HepG2 (cell line): Measurements from ENCODE around the gene SEPTIN10. TPM values are rescaled to one million over a fixed set of nuclear protein-coding genes. Genes with fewer than 3 reads are reported as not detected.

Experiments
- BCL3 ChIP-seq: sonication (generic); formaldehyde crosslinking; IDR thresholded peaks from 2 replicates; pipeline ENCODE4 v1.5.1; 2020; ENCODE audit warnings: mild to moderate bottlenecking, missing genetic modification reagents, moderate library complexity
- DPF2 ChIP-seq: sonication (generic); formaldehyde crosslinking; IDR thresholded peaks from 2 replicates; pipeline ENCODE4 v1.4.0; 2020; ENCODE audit warnings: mild to moderate bottlenecking, low read depth, missing genetic modification reagents, borderline replicate concordance
- FOSL2 ChIP-seq: sonication (generic); formaldehyde crosslinking; IDR thresholded peaks from 2 replicates; pipeline ENCODE4 v1.4.0; 2020; ENCODE audit warnings: missing genetic modification reagents
- GABPB1 ChIP-seq: IDR thresholded peaks from 2 replicates; pipeline ENCODE4 v1.6.1; 2016; ENCODE audit warnings: mild to moderate bottlenecking, missing genetic modification reagents, moderate library complexity, missing compliant biosample characterization
- HMGXB4 ChIP-seq, 2 experiments: sonication (generic) in 1 of 2; formaldehyde crosslinking in 1 of 2; IDR thresholded peaks; 2 replicates each; pipeline versions ENCODE4 v1.4.0 to v1.6.1; 2018 to 2020; ENCODE audit warnings: missing genetic modification reagents in 2 of 2, borderline replicate concordance in 1 of 2, low read depth in 1 of 2, mild to moderate bottlenecking in 1 of 2, missing biosample characterization in 1 of 2
- HNRNPL ChIP-seq: fragments of 200-400 bp; formaldehyde crosslinking; IDR thresholded peaks from 2 replicates; pipeline ENCODE4 v1.6.1; 2017; ENCODE audit warnings: mild to moderate bottlenecking, low read depth, low read length
- KDM5A ChIP-seq: fragments of 200-600 bp; sonication (generic); IDR thresholded peaks from 2 replicates; pipeline ENCODE4 v1.7.0; 2018; ENCODE audit warnings: antibody characterized with exemption, mild to moderate bottlenecking, low read length, borderline replicate concordance
- NCOR1 ChIP-seq: fragments of 200-600 bp; sonication (generic); IDR thresholded peaks from 2 replicates; pipeline ENCODE4 v1.7.0; 2017; ENCODE audit warnings: antibody characterized with exemption, low read length, borderline replicate concordance
- SIN3A ChIP-seq: IDR thresholded peaks from 2 replicates; pipeline ENCODE4 v1.6.1; 2011; ENCODE audit warnings: low read depth, mild to moderate bottlenecking, control low read depth, low read length, borderline replicate concordance
- SOX5 ChIP-seq: IDR thresholded peaks from 2 replicates; pipeline ENCODE4 v1.6.1; 2016; ENCODE audit warnings: borderline replicate concordance
- TBX2 ChIP-seq: sonication (generic); formaldehyde crosslinking; IDR thresholded peaks from 2 replicates; pipeline ENCODE4 v1.5.0; 2020; ENCODE audit warnings: missing genetic modification reagents, mild to moderate bottlenecking, borderline replicate concordance
- TCF7 ChIP-seq: sonication (generic); IDR thresholded peaks from 2 replicates; pipeline ENCODE4 v1.6.1; 2016; ENCODE audit warnings: antibody characterized with exemption, low read depth
- THAP9 ChIP-seq: sonication (generic); formaldehyde crosslinking; IDR thresholded peaks from 2 replicates; pipeline ENCODE4; 2020; ENCODE audit warnings: missing genetic modification reagents, mild to moderate bottlenecking, borderline replicate concordance
- U2AF1 ChIP-seq: fragments of 200-400 bp; formaldehyde crosslinking; optimal IDR thresholded peaks from 2 replicates; pipeline ENCODE3; 2017; ENCODE audit warnings: mild to moderate bottlenecking, low read depth, low read length
- ZBTB3 ChIP-seq: sonication (generic); formaldehyde crosslinking; IDR thresholded peaks from 2 replicates; pipeline ENCODE4 v1.4.0; 2020; ENCODE audit warnings: low read depth, mild to moderate bottlenecking, moderate library complexity, missing genetic modification reagents, borderline replicate concordance
- ZFP36L1 ChIP-seq: sonication (generic); formaldehyde crosslinking; IDR thresholded peaks from 2 replicates; pipeline ENCODE4 v1.8.0; 2022; ENCODE audit warnings: mild to moderate bottlenecking, missing genetic modification reagents, moderate library complexity
- ZFX ChIP-seq: sonication (generic); formaldehyde crosslinking; IDR thresholded peaks from 2 replicates; pipeline ENCODE4 v1.4.0; 2020; ENCODE audit warnings: mild to moderate bottlenecking, low read depth, missing genetic modification reagents, moderate library complexity
- ZNF331 ChIP-seq: sonication (generic); formaldehyde crosslinking; IDR thresholded peaks from 2 replicates; pipeline ENCODE4 v1.4.0; 2020; ENCODE audit warnings: missing genetic modification reagents
- ZNF510 ChIP-seq: sonication (generic); formaldehyde crosslinking; IDR thresholded peaks from 2 replicates; pipeline ENCODE4 v1.4.0; 2020; ENCODE audit warnings: low read depth, mild to moderate bottlenecking, missing genetic modification reagents
- ZNF709 ChIP-seq: sonication (generic); formaldehyde crosslinking; IDR thresholded peaks from 2 replicates; pipeline ENCODE4 v1.5.0; 2020; ENCODE audit warnings: mild to moderate bottlenecking, missing genetic modification reagents
- ZNF878 ChIP-seq: sonication (generic); formaldehyde crosslinking; IDR thresholded peaks from 2 replicates; pipeline ENCODE4 v1.8.1; 2023; ENCODE audit warnings: mild to moderate bottlenecking, missing genetic modification reagents, moderate library complexity
- ZNF879 ChIP-seq: sonication (generic); formaldehyde crosslinking; IDR thresholded peaks from 2 replicates; pipeline ENCODE4 v1.8.1; 2023; ENCODE audit warnings: missing genetic modification reagents
- polyA plus RNA-seq, 8 experiments: library from polyadenylated mRNA; depleted of rRNA in 3 of 8; stranded (reverse) in 7 of 8; unstranded in 1 of 8; fragments of >200 nt; fragmentation: Illumina TruSeq in 4 of 8; extraction: Trizol in 4 of 8; gene quantifications; 2 replicates each; pipeline versions ENCODE4 v1.2.1 to v1.2.3, GENCODE V29; 2011 to 2016; ENCODE audit warnings: low read depth in 4 of 8, missing spikeins in 1 of 8, mixed read lengths in 1 of 8; ENCODE audit not compliant: insufficient read depth in 1 of 8
- total RNA-seq, 5 experiments: library from RNA; depleted of rRNA; stranded (reverse); fragments of >200 nt; fragmentation: Illumina TruSeq; extraction: Trizol; gene quantifications; 2 replicates each; pipeline ENCODE4 v1.2.3, GENCODE V29; 2016; ENCODE audit warnings: low read depth in 1 of 5

Gene SEPTIN10
- total and polyA plus RNA-seq, 2 of the 13 experiments (the other 11 are each of a cell fraction or from before 2014, with no cell fraction given) = 45.8 to 67.5 TPM

- TF ChIP-seq HNRNPL (0 out of 2 replicates have a peak, but pooled peaks have one; percentile 14), ZNF709 (CRISPR knock-in tag) (0 out of 2 replicates have a peak, but pooled peaks have one; percentile 8), ZNF879 (CRISPR knock-in tag) (no peak; the same call in 1 of the 2 replicates), U2AF1 (peak; percentile 76), ZBTB3 (CRISPR knock-in tag) (0 out of 2 replicates have a peak, but pooled peaks have one; percentile 82), SIN3A (no peak), ZNF331 (CRISPR knock-in tag) (0 out of 2 replicates have a peak, but pooled peaks have one; percentile 8), THAP9 (peak; percentile 12; the same call in 1 of the 2 replicates), BCL3 (CRISPR knock-in tag) (peak; percentile 10; the same call in 1 of the 2 replicates), GABPB1 (CRISPR knock-in tag) (0 out of 2 replicates have a peak, but pooled peaks have one; percentile 19), ZFX (CRISPR knock-in tag) (peak; percentile 22; the same call in 1 of the 2 replicates), ZNF878 (CRISPR knock-in tag) (peak; percentile 42; the same call in 1 of the 2 replicates), KDM5A (peak; percentile 66; the same call in 1 of the 2 replicates), HMGXB4 (CRISPR knock-in tag; IDR thresholded peaks at IDR 0.05; ENCODE audit: borderline replicate concordance in 1 of 2, low read depth in 1 of 2) (peak; percentile 32 to 36; a peak in 2 of 4 replicates), DPF2 (peak; percentile 32; the same call in 1 of the 2 replicates), NCOR1 (peak; percentile 96), SOX5 (CRISPR knock-in tag) (peak; percentile 21; the same call in 1 of the 2 replicates), ZNF510 (CRISPR knock-in tag) (peak; percentile 51; the same call in 1 of the 2 replicates), TBX2 (CRISPR knock-in tag) (0 out of 2 replicates have a peak, but pooled peaks have one; percentile 18), TCF7 (no peak), ZFP36L1 (0 out of 2 replicates have a peak, but pooled peaks have one; percentile 45), FOSL2 (CRISPR knock-in tag) (0 out of 2 replicates have a peak, but pooled peaks have one; percentile 13)
Observed at GRCh38 chr2:109615637-109616144, 1.9 kb upstream of the SEPTIN10 start (continued).
